Pancreas (tissue), 10 donors: Measurements from ENCODE around the gene ACAP3. TPM values are rescaled to one million over a fixed set of nuclear protein-coding genes. Genes with fewer than 3 reads are reported as not detected.

Experiments used
- ATAC-seq, 4 donors: fragments of 200-7000 bp; cut with Tn5 transposase; one replicate each; pipeline versions ENCODE4 v1.8.0 to v1.9.1; 2020; ENCODE audit warnings: mild to moderate bottlenecking in 4 of 4, moderate library complexity in 4 of 4
- DNase-seq, 6 donors: peaks; one replicate each; pipeline ENCODE4 v3.0.0-alpha.2; 2020
- FAIRE-seq: peaks from 2 replicates; lab custom pipeline; 2012; peaks lifted over from hg19 to GRCh38; lab: Jason Lieb, UNC
- H3K27ac ChIP-seq, 4 donors: fragments of 200-600 bp; sonication (generic); 1 replicate in 3 of 4; 2 replicates in 1 of 4; pipeline versions ENCODE4 v1.5.0 to v1.8.0; 2020
- H3K27me3 ChIP-seq, 4 donors: fragments of 200-600 bp; one replicate each; pipeline ENCODE4 v1.8.0; 2021
- H3K36me3 ChIP-seq, 3 donors: fragments of 200-600 bp; sonication (generic) in 1 of 3; one replicate each; pipeline versions ENCODE4 v1.5.0 to v1.8.0; 2020 to 2021
- H3K4me1 ChIP-seq, 3 donors: fragments of 200-600 bp; one replicate each; pipeline ENCODE4 v1.8.0; 2021
- H3K4me3 ChIP-seq, 4 donors: fragments of 200-600 bp; sonication (generic) in 2 of 4; one replicate each; pipeline versions ENCODE4 v1.5.0 to v1.8.0; 2020 to 2021
- H3K9me3 ChIP-seq, 4 donors: fragments of 200-600 bp; one replicate each; pipeline ENCODE4 v1.8.0; 2021
- WGBS, 2 donors: extraction: QIAGEN DNeasy Blood & Tissue Kit; methylation state at CpG; one replicate each; pipeline ENCODE4 v1.1.7; 2013; 5-methylcytosine and 5-hydroxymethylcytosine counted together
- intact Hi-C, 3 donors: fragments of 100-400 bp; cut with DNase I; formaldehyde crosslinking; loops; one replicate each; pipeline versions ENCODE4 v1.11.1 to v1.14.2; 2022
- polyA plus RNA-seq, 2 donors: library from polyadenylated mRNA; stranded (reverse); fragments of 200-250 nt; gene quantifications; one replicate each; pipeline ENCODE4 v1.2.3, GENCODE V29; 2013
- total RNA-seq, 6 donors: library from RNA; stranded (reverse); fragmentation: NEBNext Ultra II Directional in 4 of 6; extraction: Animal tissue kit (Norgen Biotek cat#: 25700) in 4 of 6; gene quantifications; one replicate each; pipeline versions ENCODE4 v1.2.1 to v1.2.4, GENCODE V29; 2021 to 2023
- TF ChIP-seq, protein P1 (sequence below), 4 donors: fragments of 200-600 bp; sonication (generic) in 3 of 4; IDR thresholded peaks; one replicate each; pipeline versions ENCODE4 v1.5.0 to v1.8.0; 2021; ENCODE audit warnings: antibody characterized with exemption in 4 of 4
- donor health status: healthy with polysubstance abuse.
- donor health status: DM: no; HTN: no; CAD: no; lungs with moderate emphysema.
- donor health status: DM: no; HTN: no; CAD: no.
- donor health status: control.
- donor health status: control.
- donor health status: Bipolar disorder and iron deficiency.
- donor health status: DM: yes; HTN: yes; CAD: no.
- donor health status: DM: no; HTN: no; CAD: no.
- donor health status: DM: no; HTN: no; CAD: no.
- donor health status: DM: yes; HTN: yes; CAD: no.

ACAP3 gene
- total and polyA plus RNA-seq, 8 donors = 15.2 to 133 (median 21.4) TPM

GRCh38 chr1:1291548-1292441, 15.9 kb downstream of the ACAP3 start:
- Histone ChIP-seq H3K4me1 (no peaks in the 10 kb centered on the region), H3K27ac (no peak overlapping the region), H3K9me3 (no peaks in the 10 kb centered on the region), H3K36me3 (no peaks in the 10 kb centered on the region), H3K27me3 (no peaks in the 10 kb centered on the region), H3K4me3 (no peak overlapping the region)
- FAIRE-seq (no peak), ATAC-seq (peak; percentile 84 to 91 (median 88)), DNase-seq (peak; percentile 73 to 94 (median 82))
- intact Hi-C loops = loop anchor here (5.0 to 10.0 kb wide), 3 partner anchors 167 to 257 kb away; no protein-coding TSS in a partner anchor
- WGBS, 2 donors = 32% methylated on average over 44 to 45 of the region's 45 CpGs
- TF ChIP-seq, protein P1, sequence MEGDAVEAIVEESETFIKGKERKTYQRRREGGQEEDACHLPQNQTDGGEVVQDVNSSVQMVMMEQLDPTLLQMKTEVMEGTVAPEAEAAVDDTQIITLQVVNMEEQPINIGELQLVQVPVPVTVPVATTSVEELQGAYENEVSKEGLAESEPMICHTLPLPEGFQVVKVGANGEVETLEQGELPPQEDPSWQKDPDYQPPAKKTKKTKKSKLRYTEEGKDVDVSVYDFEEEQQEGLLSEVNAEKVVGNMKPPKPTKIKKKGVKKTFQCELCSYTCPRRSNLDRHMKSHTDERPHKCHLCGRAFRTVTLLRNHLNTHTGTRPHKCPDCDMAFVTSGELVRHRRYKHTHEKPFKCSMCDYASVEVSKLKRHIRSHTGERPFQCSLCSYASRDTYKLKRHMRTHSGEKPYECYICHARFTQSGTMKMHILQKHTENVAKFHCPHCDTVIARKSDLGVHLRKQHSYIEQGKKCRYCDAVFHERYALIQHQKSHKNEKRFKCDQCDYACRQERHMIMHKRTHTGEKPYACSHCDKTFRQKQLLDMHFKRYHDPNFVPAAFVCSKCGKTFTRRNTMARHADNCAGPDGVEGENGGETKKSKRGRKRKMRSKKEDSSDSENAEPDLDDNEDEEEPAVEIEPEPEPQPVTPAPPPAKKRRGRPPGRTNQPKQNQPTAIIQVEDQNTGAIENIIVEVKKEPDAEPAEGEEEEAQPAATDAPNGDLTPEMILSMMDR (IDR thresholded peaks at IDR 0.05) = peak; percentile 63 to 71 (median 64)

DNA sequence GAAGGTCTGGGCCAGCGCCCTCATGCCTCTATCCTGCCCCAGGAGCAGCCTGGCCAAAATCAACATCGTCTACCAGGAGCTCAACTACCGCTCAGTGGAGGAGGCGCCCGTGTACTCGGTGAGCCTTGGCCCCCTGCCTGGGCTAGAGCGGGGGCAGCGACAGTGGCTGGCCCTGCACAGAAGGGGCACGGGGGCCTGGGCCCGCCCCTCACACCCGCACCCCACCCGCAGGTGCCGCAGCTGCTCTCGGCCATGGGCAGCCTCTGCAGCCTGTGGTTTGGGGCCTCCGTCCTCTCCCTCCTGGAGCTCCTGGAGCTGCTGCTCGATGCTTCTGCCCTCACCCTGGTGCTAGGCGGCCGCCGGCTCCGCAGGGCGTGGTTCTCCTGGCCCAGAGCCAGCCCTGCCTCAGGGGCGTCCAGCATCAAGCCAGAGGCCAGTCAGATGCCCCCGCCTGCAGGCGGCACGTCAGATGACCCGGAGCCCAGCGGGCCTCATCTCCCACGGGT, 16.7 kb downstream of the ACAP3 start:
- TF ChIP-seq, protein P1 (IDR thresholded peaks at IDR 0.05) = no peak
- DNase-seq (peak in 2 of 6 donors; percentile 53 to 82), FAIRE-seq (no peak), ATAC-seq (peak in 3 of 4 donors; percentile 7 to 31 (median 17))
- no peaks in the 10 kb centered on the region for H3K4me1 ChIP-seq
- H3K9me3 ChIP-seq = no peaks in the 10 kb centered on the region
- H3K27me3 ChIP-seq = peaks cover 0 to 3% (median 0%) of the 10 kb centered on the region in 4 donors
- H3K27ac ChIP-seq = no peak overlapping the region
- WGBS, 2 donors = 29 to 36% methylated on average over 18 to 28 of the region's 28 CpGs
- intact Hi-C loops = loop anchor here (5.0 to 10.0 kb wide), 3 partner anchors 166 to 256 kb away; no protein-coding TSS in a partner anchor
- H3K4me3 ChIP-seq = no peak overlapping the region
- H3K36me3 ChIP-seq = no peaks in the 10 kb centered on the region

- peak; percentile 49 to 80 (median 76) for ATAC-seq
- no peak overlapping the region for H3K4me3 ChIP-seq
- intact Hi-C loops = loop anchor here (5.0 to 10.0 kb wide), 3 partner anchors 165 to 255 kb away; no protein-coding TSS in a partner anchor
- peaks cover 0 to 4% (median 0%) of the 10 kb centered on the region in 4 donors for H3K27me3 ChIP-seq
- no peaks in the 10 kb centered on the region for H3K36me3 ChIP-seq
- no peak for FAIRE-seq
- H3K27ac ChIP-seq = no peak overlapping the region
- DNase-seq = peak; percentile 56 to 94 (median 82)
- WGBS, 2 donors = 43 to 46% methylated on average over 15 of the region's 15 CpGs
- TF ChIP-seq, protein P1 (IDR thresholded peaks at IDR 0.05) = peak; percentile 65 to 69 (median 66)
- H3K4me1 ChIP-seq = no peaks in the 10 kb centered on the region
- no peaks in the 10 kb centered on the region for H3K9me3 ChIP-seq
These were observed 17.4 kb downstream of the ACAP3 start for GRCh38 chr1:1290238-1290731.

- no peak overlapping the region for H3K27ac ChIP-seq
- TF ChIP-seq, protein P1 (IDR thresholded peaks at IDR 0.05) = no peak
- whole genome bisulfite sequencing, 2 donors = 66 to 68% methylated on average over 44 to 46 of the region's 46 CpGs
- no peaks in the 10 kb centered on the region for H3K36me3 ChIP-seq
- no peak for ATAC-seq
- no peak for FAIRE-seq
- intact Hi-C loops = loop anchor here in 1 of 3 donors (10.0 kb wide), 1 partner anchor 303 kb away; the partner anchor contains the start of gene PERM1
- H3K9me3 ChIP-seq = no peaks in the 10 kb centered on the region
- H3K4me3 ChIP-seq = no peak overlapping the region
- H3K27me3 ChIP-seq = peaks cover 0 to 4% (median 0%) of the 10 kb centered on the region in 4 donors
- DNase-seq = peak in 3 of 6 donors; percentile 31 to 81 (median 60)
- no peaks in the 10 kb centered on the region for H3K4me1 ChIP-seq
These were observed 20.2 kb downstream of the ACAP3 start for GRCh38 chr1:1287288-1288110.
